HG03103 (cell line): Measurements from ENCODE around the gene ADGRL2.

Experiments
- ATAC-seq: cut with Tn5 transposase; IDR thresholded peaks from one replicate; pipeline ENCODE4 v1.9.1; 2021; ENCODE audit warnings: low read depth; ENCODE audit not compliant: unreplicated experiment

ADGRL2 gene

DNA sequence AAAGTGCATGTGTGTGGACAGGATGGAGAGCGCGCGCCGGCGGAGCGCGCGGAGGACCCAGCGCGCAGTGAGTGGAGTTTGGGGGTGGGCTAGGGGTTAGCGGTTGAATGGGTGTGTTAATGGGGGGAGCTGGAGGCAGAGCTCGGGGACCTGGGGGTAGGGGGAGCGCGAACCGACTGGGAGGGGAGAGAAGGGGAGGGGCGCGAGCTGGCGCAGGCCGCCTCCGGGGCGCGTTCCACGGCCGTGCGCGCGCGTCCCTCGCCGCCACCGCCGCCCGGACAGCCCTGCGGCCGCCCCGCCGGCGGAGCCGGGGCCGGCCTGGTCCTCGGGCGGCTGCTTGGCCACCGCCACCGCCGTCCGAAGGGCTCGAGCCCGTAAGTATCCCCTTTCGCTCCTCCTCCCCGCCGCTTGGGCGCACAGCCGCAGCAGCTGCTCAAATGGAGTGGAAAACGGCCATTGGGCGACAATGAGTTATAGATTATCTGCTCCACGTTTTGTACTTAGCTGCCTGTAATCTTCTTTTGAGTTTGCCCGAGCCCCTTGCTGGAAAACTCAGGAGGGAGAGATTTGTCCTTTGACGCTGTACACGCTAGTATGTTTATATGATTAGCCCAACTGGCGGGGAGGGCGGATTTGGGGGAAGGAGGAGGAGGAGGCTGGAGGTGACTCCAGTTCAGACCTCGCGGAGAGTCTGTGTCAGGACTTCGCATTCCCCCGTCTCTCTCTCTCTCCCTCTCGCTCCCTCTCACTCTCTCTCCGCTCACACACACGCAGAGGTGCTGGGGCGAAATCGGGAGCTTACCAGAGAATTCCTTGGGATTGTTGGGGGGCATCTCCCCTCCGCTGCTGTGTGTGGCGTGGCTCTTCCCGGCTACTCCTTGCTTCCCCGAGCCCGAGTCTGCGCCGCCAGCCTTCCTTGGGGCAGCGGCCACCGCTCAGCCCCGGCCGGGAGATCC is at the start of gene ADGRL2:
Gene ADGRL2, plus strand, starts transcription at position 240 of the 956 bp plus-strand sequence. CDS start 36,051 bp downstream, outside the sequence.
- peak; percentile 55 for ATAC-seq

DNA sequence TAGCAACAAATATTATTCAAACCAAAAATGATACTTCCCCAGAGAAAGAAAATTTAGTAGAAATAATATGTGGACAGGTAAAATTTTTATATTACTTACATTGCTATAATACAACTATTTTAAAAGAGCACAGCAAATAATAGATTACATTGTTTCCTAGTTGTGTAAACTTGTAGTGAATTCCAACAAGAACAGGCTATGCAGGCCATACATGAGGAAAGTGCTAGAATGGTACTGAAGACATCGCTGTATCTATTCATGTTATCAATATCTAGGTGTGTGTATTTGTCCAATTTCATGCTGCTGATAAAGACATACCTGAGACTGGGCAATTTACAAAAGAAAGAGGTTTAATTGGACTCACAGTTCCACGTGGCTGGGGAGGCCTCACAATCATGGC is 47.9 kb upstream of the ADGRL2 start:
- no peak for ATAC-seq

GRCh38 chr1:81754424-81754823 is 46.3 kb upstream of the ADGRL2 start:
- no peak for ATAC-seq

- ATAC-seq: no peak
Measured at GRCh38 chr1:81756872-81757271, 43.9 kb upstream of the ADGRL2 start.

GRCh38 chr1:81757398-81758020 is 43.2 kb upstream of the ADGRL2 start:
- no peak for ATAC-seq

DNA sequence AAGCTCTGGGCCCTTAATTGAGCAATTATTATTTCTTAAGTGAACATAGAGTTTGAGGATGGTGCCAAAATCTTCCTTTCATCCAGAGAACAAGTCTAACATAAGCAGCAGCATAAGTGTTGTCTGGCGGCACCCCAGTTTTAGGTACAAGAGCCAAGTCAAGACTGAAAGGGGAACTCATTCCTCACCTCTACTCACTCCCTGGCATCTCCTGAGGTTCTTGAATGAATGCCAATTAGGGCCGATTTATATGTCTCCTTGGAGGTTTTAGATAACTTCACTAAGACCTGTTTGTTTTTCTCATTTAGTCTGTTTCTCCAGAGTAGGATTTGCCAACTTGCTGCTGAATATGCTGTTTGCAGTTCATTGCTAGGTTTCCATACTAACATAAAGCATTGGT is 42.6 kb upstream of the ADGRL2 start:
- no peak for ATAC-seq

DNA sequence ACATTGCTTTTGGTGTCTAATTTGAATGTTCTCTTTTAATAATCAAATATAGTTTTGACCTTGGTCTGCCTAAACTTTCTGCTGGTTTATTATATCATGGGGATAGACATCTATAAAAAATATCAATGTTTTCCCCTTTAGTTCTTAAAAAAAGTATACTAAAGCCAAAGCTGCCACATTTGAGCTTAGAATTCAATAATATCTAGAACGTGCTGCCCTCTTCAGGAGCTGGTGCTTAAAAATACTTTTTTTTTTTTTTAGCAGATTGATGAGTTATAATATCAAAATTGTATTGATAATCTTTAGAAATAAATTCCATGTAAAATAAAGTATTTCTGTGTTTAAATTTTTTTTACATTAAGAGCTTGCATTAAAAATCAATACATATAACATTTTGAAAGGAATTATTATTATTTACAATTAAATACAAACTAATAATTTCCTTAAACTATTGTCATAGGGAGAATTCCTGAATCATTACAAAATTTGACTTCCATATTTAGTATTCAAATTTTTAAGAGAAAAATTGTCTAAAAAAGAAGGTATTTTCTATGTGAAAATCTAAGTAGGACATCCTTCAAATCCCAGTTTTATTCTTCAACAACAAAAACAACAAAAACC is 40.1 kb upstream of the ADGRL2 start:
- no peak for ATAC-seq

- no peak for ATAC-seq
Measured at GRCh38 chr1:81775510-81775909, 25.2 kb upstream of the ADGRL2 start.

- ATAC-seq: no peak
Measured at GRCh38 chr1:81780705-81781454, 19.9 kb upstream of the ADGRL2 start.

GRCh38 chr1:81781749-81782148 is 19.0 kb upstream of the ADGRL2 start:
- ATAC-seq: no peak

DNA sequence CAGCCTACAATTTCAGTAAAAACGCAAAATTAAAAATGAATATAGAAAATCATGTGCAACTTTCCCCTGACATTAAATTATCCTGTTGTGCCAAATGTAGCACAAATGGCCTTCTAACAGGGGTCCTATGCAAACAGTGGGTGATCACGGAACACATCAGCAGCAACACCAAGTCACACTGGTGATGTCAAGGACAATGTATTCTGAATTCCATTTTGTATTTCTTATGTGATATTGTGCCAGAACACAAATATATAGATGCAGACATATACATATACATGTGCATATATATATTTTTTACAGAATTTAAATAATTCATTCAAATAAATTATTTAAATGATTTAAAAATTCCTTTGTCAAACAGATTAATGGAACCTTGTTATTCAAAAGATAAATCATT is 8.6 kb upstream of the ADGRL2 start:
- no peak for ATAC-seq

- no peak for ATAC-seq
Measured at GRCh38 chr1:81797701-81798100, 3.0 kb upstream of the ADGRL2 start.

GRCh38 chr1:81799939-81800694 is 617 bp upstream of the ADGRL2 start:
- ATAC-seq: no peak

- ATAC-seq: no peak
Measured at GRCh38 chr1:81801651-81802456, 1.1 kb downstream of the ADGRL2 start.

DNA sequence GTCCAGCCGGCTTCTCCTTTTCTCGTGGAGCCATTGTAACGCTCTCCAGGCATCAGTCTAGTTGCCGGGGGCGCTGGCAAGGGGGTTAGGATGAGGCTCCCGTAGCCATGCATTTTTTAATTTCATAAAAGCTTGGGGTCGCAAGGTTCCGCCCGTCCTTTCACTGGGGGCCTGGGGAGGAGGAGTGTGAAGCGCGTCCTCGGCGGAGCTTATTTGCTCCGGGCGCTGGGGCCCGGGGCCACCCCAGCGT is 1.6 kb downstream of the ADGRL2 start:
- ATAC-seq: no peak

GRCh38 chr1:81802707-81803430 is 2.1 kb downstream of the ADGRL2 start:
- ATAC-seq: no peak

- no peak for ATAC-seq
Measured at GRCh38 chr1:81803431-81804110, 2.8 kb downstream of the ADGRL2 start.

DNA sequence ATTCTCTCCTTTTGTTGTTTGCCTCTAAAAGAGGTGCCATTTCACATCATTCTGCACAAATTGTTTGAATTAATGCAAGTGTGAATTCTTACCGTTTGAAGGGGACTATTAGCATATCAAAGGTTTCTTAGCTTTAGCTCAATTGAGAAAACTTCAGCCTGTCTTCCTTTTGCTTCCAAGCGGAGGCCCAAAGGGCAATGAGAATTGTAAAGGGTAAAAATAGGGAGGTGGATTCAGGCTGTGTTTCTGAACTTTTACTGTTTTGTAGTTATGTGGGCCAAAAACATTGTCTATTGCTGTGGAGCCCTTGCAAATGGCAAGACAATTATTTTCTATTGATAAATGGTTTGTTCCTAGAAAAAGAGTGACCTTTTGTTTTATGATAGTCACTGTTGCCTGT is 3.6 kb downstream of the ADGRL2 start:
- ATAC-seq: no peak
